C4-2B (cell line): ENCODE data around the gene SLC25A48.

ENCODE experiments used
- CTCF ChIP-seq: fragments of 450-650 bp; conservative IDR thresholded peaks from 2 replicates; pipeline ENCODE4 v1.5.1; 2017; ENCODE audit warnings: mild to moderate bottlenecking
- ZFX ChIP-seq: fragments of 450-650 bp; IDR thresholded peaks from 2 replicates; pipeline ENCODE4 v1.6.1; 2017

- no peak for TF ChIP-seq CTCF
- TF ChIP-seq ZFX, result no peak
Observed at GRCh38 chr5:135830876-135831275, 3.6 kb upstream of the SLC25A48 start.
